LoVo (cell line): ENCODE results near the gene ARHGAP18.
A peak's percentile ranks its signal among the peaks of the same experiment; 100 is the strongest.
"Not testable (repeated sequence)": the region's sequence is repeated elsewhere in the genome, so short reads cannot be mapped to it uniquely, and the experiment has no call there.

Source experiments
- DNase-seq: peaks from one replicate; pipeline ENCODE4 v3.0.0-alpha.2; 2016; ENCODE audit warnings: low spot score

The ARHGAP18 gene

DNA sequence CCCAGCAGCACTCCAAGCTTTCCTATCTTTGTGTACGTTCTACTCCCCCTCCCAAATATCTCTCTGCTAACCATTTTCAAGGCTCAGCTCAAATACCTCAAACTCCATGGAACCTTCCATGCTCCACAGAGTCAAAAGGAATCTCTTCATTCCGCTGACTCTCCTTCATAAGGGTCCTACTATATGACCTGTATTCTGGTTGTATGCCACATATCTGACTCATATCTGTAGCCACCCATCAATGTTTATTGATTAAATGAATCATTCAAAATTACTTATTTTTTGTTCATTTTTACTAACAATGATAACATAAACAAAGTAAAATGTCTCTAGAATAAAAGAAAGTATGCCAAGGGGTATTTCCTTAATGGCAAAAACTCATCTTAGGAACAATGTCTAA, 123.2 kb downstream of the ARHGAP18 start:
- no peak for DNase-seq

GRCh38 chr6:129583866-129584265, 126.1 kb downstream of the ARHGAP18 start:
- no peak for DNase-seq

GRCh38 chr6:129578315-129578714, 131.7 kb downstream of the ARHGAP18 start:
- no peak for DNase-seq

GRCh38 chr6:129577691-129578090, 132.3 kb downstream of the ARHGAP18 start:
- no peak for DNase-seq

GRCh38 chr6:129576456-129576855, 133.5 kb downstream of the ARHGAP18 start:
- no peak for DNase-seq

DNA sequence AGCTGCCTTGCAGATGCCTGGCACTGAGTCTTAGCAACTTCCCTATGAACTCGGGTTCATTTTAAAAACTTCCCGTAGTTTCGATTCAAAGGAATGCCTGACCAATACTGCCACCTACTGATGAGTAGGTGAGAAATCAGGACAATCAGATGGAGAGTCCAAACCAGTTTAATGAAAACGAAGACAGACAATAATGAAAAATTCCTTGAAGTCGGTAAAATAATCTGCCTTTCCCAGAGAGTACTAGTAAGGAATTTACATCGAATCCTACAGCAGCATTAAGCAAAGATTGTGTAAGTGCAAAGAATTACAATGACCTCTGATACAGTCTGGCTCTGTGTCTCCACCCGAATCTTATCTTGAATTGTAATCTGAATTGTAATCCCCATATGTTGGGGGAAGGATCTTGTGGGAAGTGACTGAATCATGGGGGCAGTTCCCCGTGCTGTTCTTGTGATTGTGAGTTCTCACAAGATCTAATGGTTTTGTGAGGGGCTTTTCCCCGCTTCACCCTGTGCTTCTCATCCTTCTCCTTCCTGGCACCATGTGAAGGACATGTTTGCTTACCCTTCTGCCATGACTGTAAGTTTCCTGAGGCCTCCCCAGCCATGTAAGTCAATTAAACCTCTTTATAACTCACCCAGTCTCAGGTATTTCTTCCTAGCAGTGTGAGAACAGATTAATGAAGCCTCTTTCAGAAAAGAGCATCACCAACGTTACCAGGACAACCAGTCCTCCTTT, 134.4 kb downstream of the ARHGAP18 start:
- DNase-seq = peak; percentile 53

- DNase-seq = not testable (repeated sequence)
Measured at GRCh38 chr6:129574605-129575004, 135.4 kb downstream of the ARHGAP18 start.

DNA sequence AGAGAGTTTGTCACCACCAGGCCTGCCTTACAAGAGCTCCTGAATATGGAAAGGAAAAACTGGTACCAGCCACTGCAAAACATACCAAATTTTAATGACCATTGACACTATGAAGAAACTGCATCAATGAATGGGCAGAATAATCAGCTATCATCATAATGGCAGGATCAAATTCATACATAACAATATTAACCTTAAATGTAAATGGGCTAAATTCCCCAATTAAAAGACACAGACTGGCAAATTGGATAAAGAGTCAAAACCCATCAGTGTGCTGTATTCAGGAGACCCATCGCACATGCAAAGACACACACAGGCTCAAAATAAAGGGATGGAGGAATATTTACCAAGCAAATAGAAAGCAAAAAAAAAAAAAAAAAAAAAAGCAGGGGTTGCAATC, 139.0 kb downstream of the ARHGAP18 start:
- DNase-seq = not testable (repeated sequence)

DNA sequence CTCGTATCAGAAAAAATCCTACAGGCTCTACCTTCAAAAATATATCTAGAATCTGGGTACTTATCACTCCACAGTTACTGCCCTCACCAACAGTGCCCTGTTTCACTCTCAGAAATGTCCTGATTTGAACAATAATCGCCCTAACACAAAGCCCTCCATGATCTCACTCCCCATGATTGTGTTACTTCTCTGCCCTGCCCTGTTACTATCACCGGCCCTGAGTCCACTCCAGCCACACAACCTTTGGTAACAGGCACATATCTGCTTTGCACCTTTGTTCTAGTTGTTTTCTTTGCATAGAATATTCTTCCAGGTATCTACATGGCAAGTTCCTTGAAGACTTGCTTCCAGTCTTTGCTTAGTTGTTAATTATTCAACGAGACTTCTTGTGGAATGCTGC, 142.0 kb downstream of the ARHGAP18 start:
- DNase-seq = no peak

DNA sequence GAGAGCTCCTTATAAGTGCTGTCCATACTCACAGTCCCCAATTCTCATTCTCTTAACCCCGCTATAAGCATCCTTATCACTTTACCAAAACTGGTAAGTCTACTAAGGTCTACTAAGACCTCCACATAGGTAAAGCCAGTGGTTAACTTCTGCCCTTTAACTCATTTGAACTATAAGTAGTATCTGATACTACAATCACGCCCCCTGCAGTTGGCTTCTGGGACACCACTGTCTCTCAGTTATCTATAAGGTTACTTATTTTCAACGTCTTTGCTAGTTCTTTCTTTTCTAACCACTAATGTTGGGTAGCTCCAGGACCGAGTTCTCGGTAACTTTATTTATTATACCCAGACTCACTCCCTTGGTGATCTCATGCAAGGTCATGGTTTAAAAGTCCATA, 142.6 kb downstream of the ARHGAP18 start:
- no peak for DNase-seq

DNA sequence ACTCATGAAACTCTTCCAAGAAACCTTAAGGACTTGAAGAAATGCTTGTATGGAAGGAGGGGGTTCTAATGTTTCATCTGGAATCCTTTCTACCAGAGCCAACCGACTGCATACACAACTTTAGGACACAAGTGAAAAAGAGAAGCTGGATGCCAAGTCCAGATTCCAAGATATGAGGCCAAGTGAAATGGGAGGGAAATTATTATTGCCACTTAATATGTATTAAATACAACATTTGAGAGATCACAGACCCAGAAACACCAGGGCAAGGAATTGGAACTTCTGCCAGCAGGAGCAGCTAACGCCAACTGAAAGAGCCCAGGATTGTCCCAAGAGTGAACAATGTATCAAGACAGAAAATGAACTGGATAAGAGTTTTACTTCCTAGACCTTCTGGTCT, 144.2 kb downstream of the ARHGAP18 start:
- no peak for DNase-seq

- no peak for DNase-seq
Measured at GRCh38 chr6:129565366-129565765, 144.6 kb downstream of the ARHGAP18 start.

- DNase-seq = no peak
Measured at GRCh38 chr6:129558248-129558647, 151.7 kb downstream of the ARHGAP18 start.

GRCh38 chr6:129555206-129555832, 154.7 kb downstream of the ARHGAP18 start:
- DNase-seq = no peak

- no peak for DNase-seq
Measured at GRCh38 chr6:129552413-129552812, 157.6 kb downstream of the ARHGAP18 start.

- no peak for DNase-seq
Measured at GRCh38 chr6:129551486-129551885, 158.5 kb downstream of the ARHGAP18 start.

DNA sequence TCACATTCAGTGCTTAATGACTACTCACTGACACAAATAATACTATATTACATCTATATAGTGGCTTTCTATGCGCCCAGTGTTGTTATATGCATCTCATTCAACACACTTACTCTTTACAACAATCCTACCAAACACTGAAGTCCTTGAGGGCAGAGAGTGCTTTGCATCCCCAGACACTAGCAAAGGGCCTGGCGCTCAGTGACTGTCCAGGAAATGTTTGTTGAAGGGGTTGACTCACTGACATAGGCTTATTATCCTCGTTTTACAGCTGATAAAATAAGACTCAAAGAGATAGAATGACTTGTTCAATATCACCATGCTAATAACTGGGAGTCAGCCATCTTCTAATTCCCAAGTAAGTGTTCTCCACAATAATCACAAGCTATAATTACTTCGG, 163.3 kb downstream of the ARHGAP18 start:
- no peak for DNase-seq

DNA sequence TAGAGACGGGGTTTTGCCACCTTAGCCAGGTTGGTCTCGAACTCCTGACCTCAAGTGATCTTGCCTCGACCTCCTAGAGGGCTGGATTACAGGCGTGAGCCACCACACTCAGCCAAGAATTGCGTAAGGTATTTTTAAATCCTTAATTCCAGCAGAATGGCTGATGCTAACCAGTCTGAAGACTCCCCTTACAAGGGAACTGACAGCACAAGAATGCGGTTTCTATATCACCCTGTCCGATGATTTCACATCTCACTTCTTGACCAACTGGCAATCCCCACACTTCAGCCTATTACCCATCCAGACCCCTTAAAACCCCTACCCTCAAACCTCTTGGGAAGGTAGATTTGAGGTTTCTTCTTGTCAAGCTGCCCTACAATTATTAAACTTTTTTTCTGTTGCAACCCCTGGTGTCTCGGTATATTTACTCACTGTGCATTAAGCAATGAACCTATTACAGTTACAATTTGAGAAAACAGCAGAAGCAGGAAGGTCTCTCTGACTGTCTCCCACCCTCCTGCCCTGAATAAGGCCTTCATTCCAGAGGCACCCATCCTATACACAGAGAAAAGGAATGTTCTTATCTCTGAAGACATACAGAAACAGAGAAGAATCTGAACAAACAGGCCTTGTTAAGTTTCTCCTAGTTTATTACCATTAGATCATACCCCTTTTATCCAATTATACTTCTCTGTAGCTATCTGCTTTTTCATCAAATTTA, 164.9 kb downstream of the ARHGAP18 start:
- DNase-seq = no peak

DNA sequence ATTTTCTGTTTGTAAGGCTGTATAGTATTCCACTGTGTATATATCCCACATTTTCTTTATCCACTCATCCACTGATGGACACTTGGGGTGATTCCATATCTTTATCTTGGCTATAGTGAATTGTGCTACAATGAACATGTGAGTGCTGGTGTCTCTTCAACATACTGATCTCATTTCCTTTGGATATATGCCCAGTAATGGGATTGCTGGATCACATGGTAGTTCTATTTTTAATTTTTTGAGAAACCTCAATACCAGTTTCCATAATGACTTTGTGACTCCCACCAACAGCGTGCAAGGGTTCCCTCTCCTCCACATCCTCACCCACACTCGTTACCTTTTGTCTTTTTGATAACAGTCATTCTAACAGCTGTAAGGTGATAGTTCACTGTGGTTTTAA, 166.0 kb downstream of the ARHGAP18 start:
- DNase-seq = no peak

DNA sequence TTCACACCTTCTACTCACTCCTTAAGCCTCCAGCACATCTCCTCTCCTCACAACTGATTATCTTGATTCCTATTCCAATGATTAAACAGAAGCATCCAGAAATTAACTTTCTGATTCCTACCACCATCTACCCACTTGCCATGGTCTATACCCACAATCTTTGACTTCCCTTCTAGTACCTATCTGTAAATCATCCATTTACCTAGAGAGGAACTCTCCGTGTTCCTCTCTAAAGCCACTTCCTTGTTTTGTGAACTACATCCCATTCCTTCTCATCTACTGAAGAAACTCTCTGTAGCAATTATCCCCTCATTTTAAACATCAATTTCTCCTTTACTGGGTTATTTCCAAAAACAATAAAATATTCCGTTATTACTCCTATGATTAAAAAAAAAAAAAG, 167.3 kb downstream of the ARHGAP18 start:
- no peak for DNase-seq

GRCh38 chr6:129539032-129539431, 170.9 kb downstream of the ARHGAP18 start:
- no peak for DNase-seq

- DNase-seq = no peak
Measured at GRCh38 chr6:129536271-129536670, 173.7 kb downstream of the ARHGAP18 start.

GRCh38 chr6:129534926-129535325, 175.1 kb downstream of the ARHGAP18 start:
- DNase-seq = no peak
